NCI-H226 (cell line): ENCODE measurements around the gene BCR.

Experiments
- DNase-seq: peaks from one replicate; pipeline ENCODE4 v3.0.0-alpha.2; 2015

Gene BCR

GRCh38 chr22:23152238-23153114 lies 27.8 kb upstream of the BCR start:
- no peak for DNase-seq

DNA sequence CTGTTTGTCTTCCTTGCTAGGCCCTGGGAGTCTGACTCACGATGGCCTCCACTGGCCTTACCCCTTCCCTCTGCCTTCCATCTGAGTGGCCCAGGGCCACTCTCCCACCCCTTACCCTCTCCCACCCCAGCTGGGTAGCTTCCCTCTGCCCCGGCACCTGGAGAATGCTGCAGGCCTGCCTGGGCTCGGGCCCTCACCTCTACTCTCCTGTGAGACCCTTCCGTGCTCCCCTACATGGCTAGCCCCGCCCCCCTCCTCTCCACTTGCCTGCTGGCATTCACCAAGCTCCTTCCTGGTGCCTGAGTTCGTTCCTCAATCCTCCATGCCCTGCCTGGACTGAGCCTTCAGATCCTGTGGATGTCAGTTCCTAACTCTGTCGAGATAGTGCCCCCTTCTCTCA lies 26.3 kb upstream of the BCR start:
- no peak for DNase-seq

GRCh38 chr22:23154461-23154860 lies 25.8 kb upstream of the BCR start:
- no peak for DNase-seq

DNA sequence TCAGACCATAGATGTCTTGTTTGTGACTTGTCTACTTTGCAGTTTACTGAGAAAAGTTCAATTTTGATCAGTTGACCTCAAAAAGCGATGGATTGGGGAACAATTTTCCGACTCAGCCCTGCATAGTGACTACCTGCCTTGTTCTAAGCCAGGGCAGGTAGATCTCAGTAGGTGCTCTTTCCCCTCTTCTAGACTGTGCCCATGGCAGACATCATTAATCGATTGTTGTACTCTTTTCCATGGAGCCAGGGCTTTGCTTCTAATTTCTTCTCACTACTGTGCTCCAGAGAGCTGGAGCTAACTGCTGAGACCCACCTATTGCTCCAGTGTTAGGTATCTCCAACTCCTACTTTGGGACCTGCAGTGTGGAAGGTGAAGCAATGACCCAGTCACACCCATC lies 25.2 kb upstream of the BCR start:
- no peak for DNase-seq

GRCh38 chr22:23155831-23156230 lies 24.5 kb upstream of the BCR start:
- no peak for DNase-seq

- DNase-seq, result no peak
Observed at GRCh38 chr22:23156286-23156685, 24.0 kb upstream of the BCR start.

GRCh38 chr22:23157560-23158515 lies 22.5 kb upstream of the BCR start:
- DNase-seq, result no peak

DNA sequence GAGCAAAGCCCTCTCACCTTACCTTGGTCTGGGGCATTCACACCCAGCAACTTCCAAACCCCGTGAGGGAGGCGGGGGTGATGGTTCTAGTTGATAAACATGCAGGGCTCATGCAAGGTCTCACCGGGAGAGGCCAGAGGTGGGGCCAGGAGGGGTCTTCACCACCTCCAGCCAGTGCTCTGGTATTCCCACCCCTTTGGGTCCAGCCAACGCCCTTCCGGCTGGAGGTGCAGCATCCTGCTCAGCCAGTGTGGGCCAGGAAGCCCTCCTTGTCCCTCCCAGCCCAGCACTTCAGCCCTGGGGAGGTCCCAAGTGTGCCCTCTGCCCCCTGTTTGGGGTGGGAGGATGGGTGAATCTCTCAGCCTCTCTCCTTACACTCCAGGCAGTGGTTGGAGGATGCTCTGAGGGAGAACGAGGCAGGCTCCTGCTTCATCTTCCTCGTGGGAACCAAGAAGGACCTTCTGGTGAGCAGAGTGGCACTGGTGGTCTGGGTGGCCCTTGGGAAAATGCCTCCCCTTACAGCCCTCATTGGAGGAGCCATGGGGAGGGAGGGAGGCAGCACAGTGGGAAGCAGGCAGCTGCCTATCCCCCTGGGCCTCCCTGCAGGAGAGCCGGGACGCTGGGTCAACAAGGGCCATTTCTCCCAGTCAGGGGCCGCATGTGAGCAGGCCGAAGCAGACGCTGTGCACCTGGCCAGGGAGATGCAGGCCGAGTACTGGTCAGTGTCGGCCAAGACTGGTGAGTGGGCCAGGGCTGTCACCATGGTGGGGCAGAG lies 21.6 kb upstream of the BCR start:
- DNase-seq, result no peak

- no peak for DNase-seq
Observed at GRCh38 chr22:23159291-23159630, 21.0 kb upstream of the BCR start.

DNA sequence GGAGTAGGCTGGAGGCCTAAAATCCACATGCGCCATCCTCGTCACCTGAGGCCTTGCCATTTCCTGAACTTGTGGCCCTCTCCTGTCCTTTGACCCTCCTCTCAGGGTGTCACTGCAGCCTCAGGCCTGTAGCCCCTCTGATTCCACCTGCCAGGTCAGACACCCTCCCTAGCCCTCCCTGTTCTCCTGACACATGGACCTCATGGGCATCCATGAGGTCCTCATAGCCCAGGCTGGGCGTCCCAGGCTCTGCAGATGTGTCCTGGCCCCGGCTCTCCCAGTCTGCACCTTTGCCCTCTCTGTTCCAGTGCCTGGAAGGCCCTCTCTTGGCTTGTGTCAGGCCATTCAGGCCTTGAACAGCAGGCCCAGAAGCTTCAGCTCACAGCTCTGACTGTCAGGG lies 19.3 kb upstream of the BCR start:
- DNase-seq, result no peak

DNA sequence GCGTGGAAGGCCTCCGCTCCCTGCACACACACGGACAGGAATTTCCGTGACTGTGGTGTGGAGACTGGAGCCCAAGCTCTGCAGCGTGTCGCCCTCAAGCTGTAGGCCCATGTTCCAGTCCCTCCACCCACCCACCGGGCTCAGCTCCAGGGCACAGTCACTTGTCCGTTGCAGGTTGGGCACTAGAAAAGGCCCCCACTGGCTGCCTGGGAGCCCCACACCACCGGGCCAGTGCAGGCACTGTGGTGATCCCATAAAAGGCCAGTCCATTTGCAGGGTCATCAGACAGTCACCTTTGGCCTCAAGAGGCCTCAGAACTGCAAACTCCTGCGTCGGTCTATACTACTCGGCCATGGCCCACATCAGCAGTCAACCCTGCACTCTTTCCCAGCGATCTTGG lies 18.7 kb upstream of the BCR start:
- DNase-seq, result no peak

DNA sequence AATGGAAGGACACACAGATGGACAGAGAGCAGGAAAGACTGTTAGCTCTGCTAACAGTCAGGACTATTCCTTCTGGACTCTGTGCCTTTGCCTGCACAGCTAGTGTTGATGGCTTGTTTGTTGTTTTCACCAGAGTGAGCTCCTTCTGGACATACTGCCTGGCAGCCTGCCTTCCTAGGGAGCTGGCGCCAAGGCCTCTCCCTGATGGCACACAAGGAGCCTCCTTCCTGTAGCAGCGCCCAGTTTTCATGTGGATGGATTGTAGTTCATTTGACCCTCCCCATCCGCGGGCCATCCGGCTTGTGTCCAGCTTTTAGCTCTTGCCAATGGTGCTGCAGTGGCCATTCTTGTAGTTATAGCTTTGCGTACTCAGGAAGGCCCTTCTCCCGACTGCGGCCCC lies 16.6 kb upstream of the BCR start:
- no peak for DNase-seq

DNA sequence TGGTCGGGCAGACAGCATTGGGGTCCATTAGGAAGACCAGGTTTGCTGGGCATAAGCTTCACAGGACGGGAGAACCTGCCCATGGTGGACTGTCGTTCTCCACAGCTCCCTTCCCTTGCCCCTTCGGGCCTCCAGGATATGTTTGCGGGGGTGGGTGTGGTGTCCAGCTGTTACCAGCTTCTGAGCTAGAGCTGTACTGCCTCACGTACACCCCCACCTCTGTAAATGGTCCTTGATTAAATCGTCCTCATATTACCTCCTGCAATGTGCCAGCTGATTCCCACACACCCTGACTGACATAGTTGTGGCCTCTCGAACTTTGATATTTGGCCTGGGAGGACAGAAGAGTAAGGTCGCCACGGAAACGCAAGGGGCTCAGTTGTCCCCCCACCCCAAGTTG lies 16.2 kb upstream of the BCR start:
- DNase-seq, result no peak

DNA sequence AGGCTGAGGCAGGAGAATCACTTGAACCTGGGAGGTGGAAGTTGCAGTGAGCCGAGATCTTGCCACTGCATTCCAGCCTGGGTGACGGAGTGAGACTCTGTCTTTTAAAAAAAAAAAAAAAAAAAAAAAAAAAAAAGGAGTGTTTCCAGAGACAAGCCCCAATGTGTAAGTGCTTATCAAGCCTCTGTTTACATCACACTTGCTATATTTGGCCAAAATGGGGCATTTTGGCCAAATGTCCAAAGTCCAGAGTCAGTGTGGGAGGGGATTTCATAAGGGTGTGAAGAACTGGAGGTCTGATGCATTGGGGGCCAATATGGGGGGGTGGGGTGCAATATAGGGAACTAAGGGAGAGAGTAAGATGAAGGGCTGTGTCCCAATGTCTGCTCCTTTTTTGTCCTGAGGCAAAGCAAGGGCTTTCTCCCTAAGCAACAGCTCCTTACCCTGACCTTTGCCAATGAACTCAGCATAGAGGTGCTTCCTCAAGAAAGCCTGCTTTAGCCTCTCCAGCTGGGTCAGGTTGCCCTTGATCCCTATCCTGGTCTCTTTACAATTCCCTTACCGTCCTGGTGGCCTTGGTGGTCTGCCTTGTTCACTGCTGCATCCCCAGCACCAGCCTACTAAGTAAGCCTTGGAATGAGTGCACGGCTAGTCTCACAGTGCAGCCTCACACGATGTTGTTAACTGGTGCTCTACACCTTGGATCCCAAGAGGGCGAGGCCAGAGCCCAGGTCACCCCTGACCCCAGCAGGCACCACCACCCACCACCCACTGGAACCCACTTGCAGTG lies 14.1 kb upstream of the BCR start:
- DNase-seq, result no peak

DNA sequence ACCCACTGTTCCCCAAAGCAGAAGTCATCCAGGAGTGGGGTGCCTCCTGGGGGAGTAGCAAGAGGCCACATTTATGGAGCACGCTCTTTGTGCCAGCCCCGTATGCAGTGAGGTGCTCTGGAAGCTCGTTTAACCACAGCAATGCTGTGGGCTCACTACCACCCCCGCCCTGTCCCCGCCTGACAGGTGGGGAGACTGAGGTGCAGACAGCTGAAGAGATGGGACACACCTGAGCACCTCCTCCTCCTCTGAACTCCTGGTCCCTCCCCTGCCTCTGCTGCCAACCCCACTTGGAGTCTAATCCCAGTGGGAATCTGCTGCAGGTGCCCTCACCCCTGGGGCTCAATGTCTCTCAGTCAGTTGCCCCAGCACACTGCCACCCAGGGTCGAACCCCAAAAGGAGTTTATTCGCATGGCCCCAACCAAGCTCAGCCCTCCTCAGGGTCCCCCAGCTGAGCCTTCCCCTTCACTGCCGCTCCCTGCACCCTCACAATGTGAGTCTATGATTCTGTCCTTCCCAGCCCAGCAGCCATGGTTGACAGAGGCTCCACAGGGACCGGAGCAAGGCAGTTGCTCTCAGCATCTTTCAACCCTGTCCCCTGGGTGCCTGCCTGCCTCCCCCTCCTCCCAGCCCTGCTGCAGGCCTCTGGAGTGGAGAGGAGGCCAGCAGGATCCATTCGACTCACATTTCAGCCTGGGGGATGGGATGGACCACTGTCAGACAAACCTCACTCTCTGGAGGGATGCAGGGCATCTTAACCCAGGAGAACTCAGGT lies 13.3 kb upstream of the BCR start:
- no peak for DNase-seq

- no peak for DNase-seq
Observed at GRCh38 chr22:23168391-23169042, 11.8 kb upstream of the BCR start.

DNA sequence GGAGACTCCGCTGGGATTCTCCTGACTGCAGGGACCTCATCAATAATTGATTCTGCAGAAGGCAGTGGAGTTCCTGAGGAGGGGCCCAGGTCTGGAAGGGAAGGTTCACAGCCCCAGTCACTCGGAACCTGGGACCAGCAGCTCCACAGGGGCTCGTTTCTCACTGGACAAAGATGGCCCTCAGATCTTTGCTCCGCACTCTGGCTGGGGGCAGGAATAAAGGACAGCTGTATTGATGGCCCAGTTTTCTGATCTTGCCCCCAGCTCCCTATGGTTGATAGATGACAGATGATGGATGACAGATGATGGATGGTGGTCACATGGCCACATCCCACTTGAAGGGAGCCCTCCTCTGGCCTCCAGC lies 11.3 kb upstream of the BCR start:
- DNase-seq, result no peak

DNA sequence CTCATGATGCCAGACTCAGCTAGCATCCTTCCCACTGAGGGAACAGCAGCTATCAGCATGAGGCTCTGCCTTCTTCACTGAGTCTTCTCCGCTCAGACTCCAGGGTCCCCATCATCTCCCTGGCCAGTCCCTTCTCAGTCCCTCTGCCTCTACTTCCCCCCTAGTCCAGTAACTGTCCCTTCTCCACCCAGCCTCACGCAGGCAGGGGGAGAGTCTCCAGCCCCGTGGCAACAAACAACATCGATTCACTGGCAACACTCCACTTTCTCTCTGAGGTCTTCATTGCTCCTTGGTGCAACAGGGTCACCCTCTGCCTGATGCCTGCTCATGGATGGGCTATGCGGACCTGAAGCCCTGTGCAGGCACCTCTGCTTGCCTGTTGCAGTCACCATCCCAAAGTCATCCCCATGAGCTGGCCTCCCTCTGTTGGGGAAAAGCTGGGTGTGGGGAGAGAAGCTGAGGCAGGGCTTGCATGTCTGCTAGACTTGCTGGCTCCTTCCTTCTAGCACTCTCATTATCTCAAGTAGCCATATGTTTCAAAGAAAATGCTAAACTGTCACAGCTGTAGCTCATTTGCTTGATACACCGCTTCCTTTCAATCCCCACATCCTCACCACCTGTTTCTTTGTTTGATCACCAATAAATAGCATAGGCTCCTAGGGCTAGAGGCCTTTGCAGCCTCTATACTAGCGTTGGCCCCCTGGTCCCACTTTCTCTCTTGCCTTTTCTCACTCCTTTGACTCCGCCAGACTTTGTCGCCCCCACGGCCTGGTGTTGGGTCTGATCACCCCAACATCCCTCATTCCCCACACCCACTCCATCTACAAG lies 4.3 kb upstream of the BCR start:
- no peak for DNase-seq

DNA sequence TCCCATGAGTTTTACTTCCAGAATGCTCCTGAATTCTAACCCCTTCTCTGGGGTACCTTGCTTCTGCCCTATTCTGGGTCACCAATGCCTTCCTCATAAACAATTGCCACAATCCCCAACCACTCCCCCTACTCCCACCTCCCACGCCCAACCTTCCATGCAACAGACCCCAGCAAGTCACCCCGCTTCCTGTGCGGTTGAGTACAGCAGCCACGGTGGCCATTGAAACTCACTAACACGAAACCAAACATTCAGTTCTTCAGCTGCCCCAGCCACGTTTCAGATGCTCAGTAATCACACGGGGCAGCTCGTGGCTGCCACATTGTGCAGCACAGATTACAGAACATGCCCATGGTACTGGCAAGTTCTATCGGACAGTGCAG lies 3.7 kb upstream of the BCR start:
- no peak for DNase-seq

- DNase-seq, result no peak
Observed at GRCh38 chr22:23177197-23177596, 3.1 kb upstream of the BCR start.
